ENCODE measurements around the gene SHISA6.

SHISA6 gene

GRCh38 chr17:11545002-11545401, 304.0 kb downstream of the SHISA6 start:
- no peak for DNase-seq (ENCODE audit: low spot score)
- TF ChIP-seq CTCF (IDR thresholded peaks at IDR 0.05; ENCODE audit: extremely low read depth, missing control alignments): no peak

- TF ChIP-seq CTCF (IDR thresholded peaks at IDR 0.05; ENCODE audit: extremely low read depth, missing control alignments): no peak
- DNase-seq (ENCODE audit: low spot score): no peak
Observed at GRCh38 chr17:11545696-11546095, 304.7 kb downstream of the SHISA6 start.

- DNase-seq (ENCODE audit: low spot score): no peak
- no peak for TF ChIP-seq CTCF (IDR thresholded peaks at IDR 0.05; ENCODE audit: extremely low read depth, missing control alignments)
Observed at GRCh38 chr17:11547853-11548252, 306.8 kb downstream of the SHISA6 start.

- TF ChIP-seq CTCF (IDR thresholded peaks at IDR 0.05; ENCODE audit: extremely low read depth, missing control alignments): no peak
Observed at GRCh38 chr17:11548398-11548797, 307.4 kb downstream of the SHISA6 start.

GRCh38 chr17:11550431-11550830, 309.4 kb downstream of the SHISA6 start:
- TF ChIP-seq CTCF (IDR thresholded peaks at IDR 0.05; ENCODE audit: extremely low read depth, missing control alignments): no peak

More at GRCh38 chr17:11548398-11548797, 307.4 kb downstream of the SHISA6 start:
- no peak for DNase-seq (ENCODE audit: low spot score)

GRCh38 chr17:11551442-11551841, 310.4 kb downstream of the SHISA6 start:
- TF ChIP-seq CTCF (IDR thresholded peaks at IDR 0.05; ENCODE audit: extremely low read depth, missing control alignments): no peak
- DNase-seq (ENCODE audit: low spot score): no peak

More at GRCh38 chr17:11550431-11550830, 309.4 kb downstream of the SHISA6 start:
- DNase-seq (ENCODE audit: low spot score): no peak

GRCh38 chr17:11553135-11553534, 312.1 kb downstream of the SHISA6 start:
- DNase-seq (ENCODE audit: low spot score): no peak
- no peak for TF ChIP-seq CTCF (IDR thresholded peaks at IDR 0.05; ENCODE audit: extremely low read depth, missing control alignments)

All from GM20000 (cell line).